ENCODE results near the gene NBEA.
"Not testable (repeated sequence)": the region's sequence is repeated elsewhere in the genome, so short reads cannot be mapped to it uniquely, and the experiment has no call there.

The NBEA gene

DNA sequence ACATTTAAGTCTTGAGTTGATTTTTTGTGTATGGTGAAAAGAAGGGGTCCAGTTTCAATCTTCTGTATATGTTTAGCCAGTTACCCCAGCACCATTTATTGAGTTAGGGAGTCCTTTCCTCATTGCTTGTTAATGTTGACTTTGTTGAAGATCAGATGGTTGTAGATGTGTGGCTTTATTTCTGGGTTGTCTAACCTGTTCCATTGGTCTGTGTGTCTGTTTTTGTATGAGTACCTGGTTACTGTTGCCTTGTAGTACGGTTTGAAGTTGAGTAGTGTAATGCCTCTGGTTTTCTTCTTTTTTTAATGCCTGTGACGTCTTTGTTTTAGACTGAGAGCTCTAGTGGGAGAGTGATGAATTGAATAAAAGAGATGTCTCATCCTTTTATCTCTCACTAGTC, 83.2 kb downstream of the NBEA start:
- Histone ChIP-seq H3K9me3 (no peaks in the 10 kb centered on the region), H3K27me3 (no peaks in the 10 kb centered on the region), H3K36me3 (no peaks in the 10 kb centered on the region), H3K4me1 (no peaks in the 10 kb centered on the region), H3K4me3 (ENCODE audit: low read depth, low read length) (no peak overlapping the region)
- no peak for DNase-seq
- TF ChIP-seq, protein P1, sequence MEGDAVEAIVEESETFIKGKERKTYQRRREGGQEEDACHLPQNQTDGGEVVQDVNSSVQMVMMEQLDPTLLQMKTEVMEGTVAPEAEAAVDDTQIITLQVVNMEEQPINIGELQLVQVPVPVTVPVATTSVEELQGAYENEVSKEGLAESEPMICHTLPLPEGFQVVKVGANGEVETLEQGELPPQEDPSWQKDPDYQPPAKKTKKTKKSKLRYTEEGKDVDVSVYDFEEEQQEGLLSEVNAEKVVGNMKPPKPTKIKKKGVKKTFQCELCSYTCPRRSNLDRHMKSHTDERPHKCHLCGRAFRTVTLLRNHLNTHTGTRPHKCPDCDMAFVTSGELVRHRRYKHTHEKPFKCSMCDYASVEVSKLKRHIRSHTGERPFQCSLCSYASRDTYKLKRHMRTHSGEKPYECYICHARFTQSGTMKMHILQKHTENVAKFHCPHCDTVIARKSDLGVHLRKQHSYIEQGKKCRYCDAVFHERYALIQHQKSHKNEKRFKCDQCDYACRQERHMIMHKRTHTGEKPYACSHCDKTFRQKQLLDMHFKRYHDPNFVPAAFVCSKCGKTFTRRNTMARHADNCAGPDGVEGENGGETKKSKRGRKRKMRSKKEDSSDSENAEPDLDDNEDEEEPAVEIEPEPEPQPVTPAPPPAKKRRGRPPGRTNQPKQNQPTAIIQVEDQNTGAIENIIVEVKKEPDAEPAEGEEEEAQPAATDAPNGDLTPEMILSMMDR (IDR thresholded peaks at IDR 0.05; ENCODE audit: low read depth, low read length), result no peak

GRCh38 chr13:35028338-35028867, 86.3 kb downstream of the NBEA start:
- TF ChIP-seq, protein P1 (IDR thresholded peaks at IDR 0.05; ENCODE audit: low read depth, low read length), result no peak
- no peak for DNase-seq
- Histone ChIP-seq H3K27me3 (no peaks in the 10 kb centered on the region), H3K36me3 (no peaks in the 10 kb centered on the region), H3K9me3 (peaks cover 3% of the 10 kb centered on the region; the same call in 1 of the 2 replicates), H3K4me1 (no peaks in the 10 kb centered on the region), H3K4me3 (ENCODE audit: low read depth, low read length) (no peak overlapping the region)

DNA sequence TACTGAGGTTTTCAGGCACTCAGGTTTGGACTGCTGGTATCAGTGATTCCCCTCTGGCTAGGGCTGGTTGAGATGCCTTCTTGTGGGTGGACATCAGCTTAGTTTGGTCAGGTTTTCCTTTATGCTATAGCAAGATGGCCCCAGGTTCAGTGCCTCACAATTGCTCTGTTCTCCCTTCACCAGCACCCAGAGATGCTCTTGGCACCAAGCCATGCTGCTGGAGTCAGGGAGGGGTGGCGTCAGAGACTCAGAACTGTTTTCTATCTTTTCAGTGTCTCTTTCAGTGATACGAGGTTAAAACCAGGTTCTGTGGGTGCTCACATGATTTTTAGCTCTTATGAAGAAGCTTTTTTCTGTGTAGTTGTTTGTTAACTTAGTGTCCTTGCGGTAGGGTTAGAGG, 96.9 kb downstream of the NBEA start:
- no peaks in the 10 kb centered on the region for H3K36me3 ChIP-seq

GRCh38 chr13:35046587-35046986, 104.5 kb downstream of the NBEA start:
- H3K4me1 ChIP-seq, result no peaks in the 10 kb centered on the region
- DNase-seq, result no peak
- no peaks in the 10 kb centered on the region for H3K36me3 ChIP-seq
- H3K9me3 ChIP-seq, result no peaks in the 10 kb centered on the region
- H3K27me3 ChIP-seq, result no peaks in the 10 kb centered on the region
- TF ChIP-seq, protein P1 (IDR thresholded peaks at IDR 0.05; ENCODE audit: low read depth, low read length), result no peak
- no peak overlapping the region for H3K4me3 ChIP-seq (ENCODE audit: low read depth, low read length)

More for the DNA sequence above, 96.9 kb downstream of the NBEA start:
- Histone ChIP-seq H3K4me1 (no peaks in the 10 kb centered on the region), H3K4me3 (ENCODE audit: low read depth, low read length) (no peak overlapping the region), H3K9me3 (no peaks in the 10 kb centered on the region), H3K27me3 (no peaks in the 10 kb centered on the region)
- TF ChIP-seq, protein P1 (IDR thresholded peaks at IDR 0.05; ENCODE audit: low read depth, low read length), result no peak
- peak; percentile 20 for DNase-seq

- TF ChIP-seq, protein P1 (IDR thresholded peaks at IDR 0.05; ENCODE audit: low read depth, low read length), result no peak
- DNase-seq, result no peak
- no peaks in the 10 kb centered on the region for H3K4me1 ChIP-seq
- H3K36me3 ChIP-seq, result no peaks in the 10 kb centered on the region
- H3K4me3 ChIP-seq (ENCODE audit: low read depth, low read length), result no peak overlapping the region
- no peaks in the 10 kb centered on the region for H3K9me3 ChIP-seq
- no peaks in the 10 kb centered on the region for H3K27me3 ChIP-seq
Observed at GRCh38 chr13:35055705-35056104, 113.6 kb downstream of the NBEA start.

- Histone ChIP-seq H3K4me1 (no peaks in the 10 kb centered on the region), H3K4me3 (ENCODE audit: low read depth, low read length) (no peak overlapping the region), H3K27me3 (no peaks in the 10 kb centered on the region), H3K36me3 (no peaks in the 10 kb centered on the region), H3K9me3 (no peaks in the 10 kb centered on the region)
- TF ChIP-seq, protein P1 (IDR thresholded peaks at IDR 0.05; ENCODE audit: low read depth, low read length), result no peak
- no peak for DNase-seq
Observed at GRCh38 chr13:35057858-35058257, 115.8 kb downstream of the NBEA start.

- H3K9me3 ChIP-seq; DNase-seq; H3K36me3 ChIP-seq; H3K4me3 ChIP-seq (ENCODE audit: low read depth, low read length); H3K27me3 ChIP-seq; H3K4me1 ChIP-seq: not testable (repeated sequence)
Observed at GRCh38 chr13:35058585-35058984, 116.5 kb downstream of the NBEA start.
